Thyroid gland (tissue), 4 donors: Measurements from ENCODE around the gene CCL15. TPM values are rescaled to one million over a fixed set of nuclear protein-coding genes. Genes with fewer than 3 reads are reported as not detected.

Source experiments
- DNase-seq, 2 donors: peaks; one replicate each; pipeline ENCODE4 v3.0.0-alpha.2; 2019
- H3K27ac ChIP-seq, 3 donors: fragments of 200-600 bp; sonication (generic); 1 replicate in 2 of 3; 2 replicates in 1 of 3; pipeline ENCODE4 v1.5.1; 2016 to 2019; ENCODE audit warnings: mild to moderate bottlenecking in 1 of 3, moderate library complexity in 1 of 3
- H3K27me3 ChIP-seq: fragments of 200-600 bp; sonication (generic); one replicate; pipeline ENCODE4 v1.5.1; 2019
- H3K36me3 ChIP-seq, 2 donors: fragments of 200-600 bp; sonication (generic); one replicate each; pipeline ENCODE4 v1.5.1; 2016 to 2019
- H3K4me1 ChIP-seq, 2 donors: fragments of 200-600 bp; sonication (generic); one replicate each; pipeline ENCODE4 v1.5.1; 2017 to 2019
- H3K4me3 ChIP-seq, 3 donors: fragments of 200-600 bp; sonication (generic); replicated peaks in 1 of 3; 1 replicate in 2 of 3; 2 replicates in 1 of 3; pipeline ENCODE4 v1.5.1; 2016; ENCODE audit warnings: mild to moderate bottlenecking in 1 of 3
- H3K9me3 ChIP-seq: fragments of 200-600 bp; sonication (generic); one replicate; pipeline ENCODE4 v1.5.1; 2017
- CTCF ChIP-seq, 6 experiments: fragments of 200-600 bp in 3 of 6; fragments of 450-650 bp in 3 of 6; sonication (generic) in 3 of 6; IDR thresholded peaks; one replicate each; pipeline ENCODE4 v1.5.1; 2016 to 2019; ENCODE audit warnings: antibody characterized with exemption in 6 of 6, mild to moderate bottlenecking in 2 of 6, inconsistent platforms in 1 of 6, moderate library complexity in 1 of 6
- POLR2A ChIP-seq, 2 donors: fragments of 450-650 bp; IDR thresholded peaks; one replicate each; pipeline ENCODE4 v1.6.1; 2017; ENCODE audit warnings: antibody characterized with exemption in 2 of 2, mild to moderate bottlenecking in 2 of 2, moderate library complexity in 1 of 2
- WGBS, 2 donors: methylation state at CpG; one replicate each; pipeline ENCODE4 v1.1.5; 2017; 5-methylcytosine and 5-hydroxymethylcytosine counted together
- intact Hi-C: fragments of 100-400 bp; cut with DNase I; formaldehyde crosslinking; loops from one replicate; pipeline ENCODE4 v1.15.1; 2023
- total RNA-seq, 4 donors: library from RNA; depleted of rRNA; stranded (reverse); fragments of >200 nt; gene quantifications; one replicate each; pipeline ENCODE4 v1.2.3, GENCODE V29; 2016

The CCL15 gene
- under 1 TPM in 1 of 4 donors, not detected in 3; 0.33 TPM for total RNA-seq

DNA sequence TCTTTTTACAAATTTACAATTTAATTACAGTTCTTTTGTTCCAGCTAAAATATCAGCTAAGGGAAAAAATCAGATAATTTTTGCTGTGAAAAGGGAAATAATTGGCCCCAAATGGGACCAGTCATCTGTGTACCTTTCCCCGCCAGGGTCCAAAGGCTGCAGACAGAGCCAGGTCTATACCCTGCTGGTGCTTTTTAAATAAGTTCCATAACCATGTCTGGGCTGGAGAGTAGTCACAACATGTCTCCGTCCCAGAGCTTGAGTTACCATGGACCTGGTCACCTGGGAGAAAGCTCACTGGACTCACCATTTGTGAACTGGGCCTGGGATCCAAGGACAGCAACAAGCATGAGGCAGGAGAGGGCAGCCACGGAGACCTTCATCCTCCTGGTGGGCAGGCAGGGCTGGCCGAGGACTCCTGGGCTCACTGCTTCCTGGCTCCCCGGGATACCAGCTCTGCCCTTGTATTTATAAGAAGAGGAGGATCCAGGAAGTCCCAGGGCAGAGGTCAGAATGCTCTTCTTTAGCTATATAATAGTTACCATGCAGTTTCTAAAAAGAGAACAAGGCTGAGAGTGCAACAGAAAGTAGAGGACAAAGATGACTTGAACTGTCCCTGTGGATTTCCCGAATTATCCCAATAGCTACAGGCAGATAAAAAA, at the start of gene CCL15:
Gene CCL15 (minus strand): TSS at position 444 of the 662 bp plus-strand sequence. CDS start 61 bp downstream, at position 383.
- intact Hi-C loops = no loop called here
- Histone ChIP-seq H3K9me3 (no peaks in the 10 kb centered on the region), H3K36me3 (no peaks in the 10 kb centered on the region), H3K4me1 (peaks cover 8 to 10% of the 10 kb centered on the region in 2 donors), H3K27me3 (no peaks in the 10 kb centered on the region), H3K27ac (no peak within 1 kb of the TSS), H3K4me3 (no peak within 1 kb of the TSS)
- DNase-seq = no peak
- TF ChIP-seq POLR2A (IDR thresholded peaks at IDR 0.05) (no peak), CTCF (IDR thresholded peaks at IDR 0.05) (no peak)
- WGBS, 2 donors = 68 to 76% methylated on average over 6 of the region's 6 CpGs

GRCh38 chr17:36049643-36050042, 48.3 kb upstream of the CCL15 start:
- 94 to 97% methylated on average over 2 of the region's 2 CpGs for WGBS, 2 donors
- Histone ChIP-seq H3K4me3 (no peak overlapping the region), H3K36me3 (no peaks in the 10 kb centered on the region), H3K4me1 (no peaks in the 10 kb centered on the region), H3K27ac (no peak overlapping the region), H3K27me3 (no peaks in the 10 kb centered on the region), H3K9me3 (no peaks in the 10 kb centered on the region)
- intact Hi-C loops = no loop called here
- DNase-seq = no peak
- no peak for TF ChIP-seq POLR2A (IDR thresholded peaks at IDR 0.05)
- no peak for TF ChIP-seq CTCF (IDR thresholded peaks at IDR 0.05)

DNA sequence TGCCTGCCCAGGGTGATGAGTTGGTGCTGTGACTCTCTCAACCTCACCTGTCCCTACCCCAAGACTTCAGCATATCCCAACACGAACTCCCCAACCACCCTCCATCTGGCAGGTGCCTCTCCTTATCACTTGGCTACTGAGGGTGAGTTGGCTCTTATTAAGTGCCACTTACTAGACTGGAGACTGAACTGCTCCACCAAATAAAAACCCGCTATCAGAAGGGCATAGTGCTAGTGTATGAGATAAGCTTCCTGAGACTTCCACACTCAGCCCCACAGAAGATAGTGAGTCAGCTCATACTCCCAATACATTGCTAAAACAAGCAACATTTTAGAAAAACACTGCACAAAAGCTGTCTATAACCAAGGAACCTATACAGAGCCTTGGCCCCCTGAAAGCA, 46.7 kb upstream of the CCL15 start:
- Histone ChIP-seq H3K36me3 (no peaks in the 10 kb centered on the region), H3K4me3 (no peak overlapping the region), H3K9me3 (no peaks in the 10 kb centered on the region), H3K27me3 (no peaks in the 10 kb centered on the region), H3K4me1 (no peaks in the 10 kb centered on the region), H3K27ac (no peak overlapping the region)
- WGBS, 2 donors = 76 to 93% methylated on average over 2 of the region's 2 CpGs
- intact Hi-C loops = no loop called here
- no peak for DNase-seq
- TF ChIP-seq CTCF (IDR thresholded peaks at IDR 0.05) (no peak), POLR2A (IDR thresholded peaks at IDR 0.05) (no peak)

GRCh38 chr17:36036235-36036634, 34.9 kb upstream of the CCL15 start:
- no peak overlapping the region for H3K4me3 ChIP-seq
- H3K27me3 ChIP-seq = no peaks in the 10 kb centered on the region
- H3K4me1 ChIP-seq = no peaks in the 10 kb centered on the region
- no peak for DNase-seq
- no peaks in the 10 kb centered on the region for H3K36me3 ChIP-seq
- intact Hi-C loops = no loop called here
- no peaks in the 10 kb centered on the region for H3K9me3 ChIP-seq
- WGBS, 2 donors = 91 to 92% methylated on average over 4 of the region's 4 CpGs
- no peak overlapping the region for H3K27ac ChIP-seq
- TF ChIP-seq CTCF (IDR thresholded peaks at IDR 0.05) (no peak), POLR2A (IDR thresholded peaks at IDR 0.05) (no peak)

DNA sequence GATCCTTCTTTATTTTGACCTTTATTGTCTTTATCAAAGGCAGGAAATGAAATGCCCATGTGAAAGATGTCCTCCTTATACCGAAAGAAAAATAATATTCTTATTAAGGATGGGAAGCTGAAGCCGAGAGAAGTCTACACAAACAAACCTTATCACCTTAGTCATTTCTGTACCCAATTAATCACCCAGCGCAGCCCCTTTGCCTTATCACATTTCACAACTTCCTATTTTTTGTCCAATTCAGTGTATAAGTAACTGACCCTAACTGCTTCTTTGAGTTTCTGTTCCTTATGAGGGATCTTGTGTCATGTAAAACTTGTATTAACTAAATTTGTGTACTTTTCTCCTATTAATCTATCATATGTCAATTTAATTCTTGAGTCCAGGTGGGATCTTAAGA, 32.8 kb upstream of the CCL15 start:
- no peak for TF ChIP-seq CTCF (IDR thresholded peaks at IDR 0.05)
- TF ChIP-seq POLR2A (IDR thresholded peaks at IDR 0.05) = no peak
- intact Hi-C loops = no loop called here
- Histone ChIP-seq H3K9me3 (no peaks in the 10 kb centered on the region), H3K27me3 (no peaks in the 10 kb centered on the region), H3K36me3 (no peaks in the 10 kb centered on the region), H3K27ac (no peak overlapping the region), H3K4me1 (no peaks in the 10 kb centered on the region), H3K4me3 (no peak overlapping the region)
- DNase-seq = no peak
- WGBS, 2 donors = 62 to 73% methylated on average over 3 of the region's 3 CpGs
